22Rv1 (cell line): ENCODE measurements around the gene NETO2.

Source experiments
- H3K27ac ChIP-seq: fragments of 450-650 bp; 2 replicates; pipeline ENCODE4 v1.5.1; 2017
- CTCF ChIP-seq: fragments of 450-650 bp; IDR thresholded peaks from 2 replicates; pipeline ENCODE4 v1.5.1; 2017; ENCODE audit warnings: mild to moderate bottlenecking
- ZFX ChIP-seq: fragments of 450-650 bp; IDR thresholded peaks from 2 replicates; pipeline ENCODE4 v1.6.1; 2017; ENCODE audit warnings: antibody characterized with exemption, borderline replicate concordance

NETO2 gene

GRCh38 chr16:47096297-47096696 lies 47.4 kb downstream of the NETO2 start:
- TF ChIP-seq CTCF (no peak), ZFX (no peak)
- H3K27ac ChIP-seq, result no peak overlapping the region

GRCh38 chr16:47084198-47084597 lies 59.5 kb downstream of the NETO2 start:
- TF ChIP-seq ZFX (no peak), CTCF (no peak)
- H3K27ac ChIP-seq, result no peak overlapping the region

GRCh38 chr16:47082099-47082865 lies 61.5 kb downstream of the NETO2 start:
- TF ChIP-seq ZFX (no peak), CTCF (no peak)
- no peak overlapping the region for H3K27ac ChIP-seq

DNA sequence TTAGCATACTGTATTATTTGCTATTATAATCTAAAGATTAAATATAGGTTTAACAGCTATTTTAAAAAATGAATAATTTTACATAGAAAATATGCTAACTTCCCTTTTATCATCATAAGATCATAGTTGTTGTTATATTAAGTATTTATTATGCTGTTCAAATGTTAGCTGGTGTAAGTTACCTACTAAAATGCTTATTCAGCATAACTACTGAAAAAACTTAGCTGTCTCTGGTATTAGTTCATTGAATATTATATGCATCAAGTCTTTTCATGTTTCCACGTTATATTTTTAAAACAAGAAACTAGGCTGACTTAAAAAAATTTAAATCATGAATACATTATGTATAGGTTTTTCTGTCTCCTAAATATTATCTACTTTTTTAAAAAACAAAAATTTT lies 62.6 kb downstream of the NETO2 start:
- TF ChIP-seq CTCF, result no peak
- no peak for TF ChIP-seq ZFX
- H3K27ac ChIP-seq, result no peak overlapping the region

- H3K27ac ChIP-seq, result no peak overlapping the region
- no peak for TF ChIP-seq ZFX
- TF ChIP-seq CTCF, result no peak
Measured at GRCh38 chr16:47079860-47080259, 63.9 kb downstream of the NETO2 start.

- no peak for TF ChIP-seq CTCF
- TF ChIP-seq ZFX, result no peak
- no peak overlapping the region for H3K27ac ChIP-seq
Measured at GRCh38 chr16:47073223-47074155, 70.3 kb downstream of the NETO2 start.

- H3K27ac ChIP-seq, result no peak overlapping the region
- TF ChIP-seq ZFX (no peak), CTCF (no peak)
Measured at GRCh38 chr16:47072158-47072557, 71.6 kb downstream of the NETO2 start.
